H9 (cell line): ENCODE data around the gene PRR12. TPM values are rescaled to one million over a fixed set of nuclear protein-coding genes. Genes with fewer than 3 reads are reported as not detected.

ENCODE experiments used
- DNase-seq: peaks from one replicate; pipeline ENCODE4 v3.0.0-alpha.2; 2017
- H2AFZ ChIP-seq: one replicate; pipeline ENCODE4 v1.6.1; 2013; ENCODE audit warnings: mild to moderate bottlenecking, low read length, control low read depth, moderate library complexity
- H2AK5ac ChIP-seq: 2 replicates; pipeline ENCODE4 v1.6.1; 2013; ENCODE audit warnings: low read length, control low read depth, mixed read lengths; ENCODE audit not compliant: insufficient read length
- H2BK120ac ChIP-seq: one replicate; pipeline ENCODE4 v1.6.1; 2013; ENCODE audit warnings: low read depth, mild to moderate bottlenecking, low read length, control low read depth, inconsistent platforms; ENCODE audit not compliant: poor library complexity, severe bottlenecking
- H2BK12ac ChIP-seq: 2 replicates; pipeline ENCODE4 v1.6.1; 2013; ENCODE audit warnings: low read length, control low read depth, mixed read lengths, low read depth; ENCODE audit not compliant: insufficient read length
- H2BK15ac ChIP-seq: 2 replicates; pipeline ENCODE4 v1.6.1; 2013; ENCODE audit warnings: low read depth, low read length, control low read depth
- H2BK20ac ChIP-seq: one replicate; pipeline ENCODE4 v1.6.1; 2013; ENCODE audit warnings: low read depth, mild to moderate bottlenecking, low read length, control low read depth, inconsistent platforms; ENCODE audit not compliant: poor library complexity, severe bottlenecking
- H2BK5ac ChIP-seq: 2 replicates; pipeline ENCODE4 v1.6.1; 2013; ENCODE audit warnings: low read length, control low read depth, mixed read lengths; ENCODE audit not compliant: insufficient read length
- H3K14ac ChIP-seq: 2 replicates; pipeline ENCODE4 v1.6.1; 2013; ENCODE audit warnings: low read length, control low read depth; ENCODE audit not compliant: insufficient read depth
- H3K18ac ChIP-seq: 2 replicates; pipeline ENCODE4 v1.6.1; 2013; ENCODE audit warnings: low read depth, mild to moderate bottlenecking, mixed read lengths, low read length, control low read depth; ENCODE audit not compliant: insufficient read length
- H3K23ac ChIP-seq: 2 replicates; pipeline ENCODE4 v1.6.1; 2013; ENCODE audit warnings: low read length, control low read depth, mixed read lengths, low read depth; ENCODE audit not compliant: insufficient read length
- H3K23me2 ChIP-seq: 2 replicates; pipeline ENCODE4 v1.6.1; 2013; ENCODE audit warnings: low read depth, mild to moderate bottlenecking, mixed read lengths, low read length, control low read depth; ENCODE audit not compliant: insufficient read length, poor library complexity, severe bottlenecking
- H3K27ac ChIP-seq: 2 replicates; pipeline ENCODE4 v1.5.1; 2013; ENCODE audit warnings: low read length, control low read depth, mixed read lengths, low read depth; ENCODE audit not compliant: insufficient read length
- H3K27me3 ChIP-seq: 2 replicates; pipeline ENCODE4 v1.6.1; 2013; ENCODE audit warnings: low read length, control low read depth, inconsistent platforms; ENCODE audit not compliant: insufficient read depth
- H3K4ac ChIP-seq: 2 replicates; pipeline ENCODE4 v1.6.1; 2013; ENCODE audit warnings: low read depth, mild to moderate bottlenecking, control low read depth, inconsistent platforms, low read length, moderate library complexity
- H3K4me1 ChIP-seq: 2 replicates; pipeline ENCODE4 v1.6.1; 2013; ENCODE audit warnings: low read length, control low read depth, inconsistent platforms; ENCODE audit not compliant: insufficient read depth
- H3K4me2 ChIP-seq: 2 replicates; pipeline ENCODE4 v1.6.1; 2013; ENCODE audit warnings: low read length, control low read depth, mixed read lengths; ENCODE audit not compliant: insufficient read length, insufficient read depth
- H3K56ac ChIP-seq: 2 replicates; pipeline ENCODE4 v1.6.1; 2013; ENCODE audit warnings: low read depth, mild to moderate bottlenecking, mixed read lengths, low read length, control low read depth; ENCODE audit not compliant: insufficient read length
- H3K79me1 ChIP-seq: 2 replicates; pipeline ENCODE4 v1.6.1; 2013; ENCODE audit warnings: low read depth, mild to moderate bottlenecking, moderate library complexity, low read length, control low read depth, inconsistent platforms; ENCODE audit not compliant: insufficient read depth, poor library complexity, severe bottlenecking
- H3K79me2 ChIP-seq: 2 replicates; pipeline ENCODE4 v1.6.1; 2013; ENCODE audit warnings: low read length, control low read depth, inconsistent platforms; ENCODE audit not compliant: insufficient read depth
- H3K9ac ChIP-seq: 2 replicates; pipeline ENCODE4 v1.6.1; 2013; ENCODE audit warnings: low read length, control low read depth, mixed read lengths; ENCODE audit not compliant: insufficient read length; ENCODE audit errors: extremely low read depth
- H3K9me3 ChIP-seq: one replicate; pipeline ENCODE4 v1.6.1; 2013; ENCODE audit warnings: low read depth, low read length, inconsistent platforms; ENCODE audit not compliant: control insufficient read depth
- H3T11ph ChIP-seq: one replicate; pipeline ENCODE4 v1.6.1; 2013; ENCODE audit warnings: mild to moderate bottlenecking, low read length, control low read depth, inconsistent platforms
- H4K20me1 ChIP-seq: one replicate; pipeline ENCODE4 v1.6.1; 2013; ENCODE audit not compliant: control insufficient read depth, insufficient read length, insufficient read depth
- H4K5ac ChIP-seq: 2 replicates; pipeline ENCODE4 v1.6.1; 2013; ENCODE audit warnings: low read depth, mild to moderate bottlenecking, mixed read lengths, low read length, control low read depth; ENCODE audit not compliant: insufficient read length
- H4K8ac ChIP-seq: replicated peaks from 2 replicates; pipeline ENCODE4 v1.6.1; 2013; ENCODE audit warnings: low read length, control low read depth, mixed read lengths, low read depth; ENCODE audit not compliant: insufficient read length
- H4K91ac ChIP-seq: 2 replicates; pipeline ENCODE4 v1.6.1; 2013; ENCODE audit warnings: low read depth, mild to moderate bottlenecking, moderate library complexity, mixed read lengths, low read length, control low read depth; ENCODE audit not compliant: insufficient read length
- H3K27ac Mint-ChIP-seq, 3 experiments: 2 replicates in 2 of 3; 3 replicates in 1 of 3; pipeline ENCODE4 v1.8.0; 2020 to 2021; ENCODE audit warnings: mixed read lengths in 3 of 3, mild to moderate bottlenecking in 1 of 3, moderate library complexity in 1 of 3
- H3K27me3 Mint-ChIP-seq: 2 replicates; pipeline ENCODE4 v1.8.0; 2021; ENCODE audit warnings: low read depth, mild to moderate bottlenecking, moderate library complexity, mixed read lengths
- H3K36me3 Mint-ChIP-seq, 3 experiments: 2 replicates in 2 of 3; 3 replicates in 1 of 3; pipeline ENCODE4 v1.8.0; 2020 to 2021; ENCODE audit warnings: low read depth in 3 of 3, mixed read lengths in 3 of 3; ENCODE audit not compliant: insufficient read depth in 1 of 3
- H3K4me1 Mint-ChIP-seq, 2 experiments: 2 replicates each; pipeline ENCODE4 v1.8.0; 2020; ENCODE audit warnings: mixed read lengths in 2 of 2
- H3K4me3 Mint-ChIP-seq, 2 experiments: 2 replicates in 1 of 2; 3 replicates in 1 of 2; pipeline ENCODE4 v1.8.0; 2020 to 2021; ENCODE audit warnings: mild to moderate bottlenecking in 2 of 2, mixed read lengths in 2 of 2, moderate library complexity in 1 of 2
- H3K9me3 Mint-ChIP-seq, 2 experiments: 2 replicates in 1 of 2; 3 replicates in 1 of 2; pipeline ENCODE4 v1.8.0; 2020; ENCODE audit warnings: mild to moderate bottlenecking in 2 of 2, mixed read lengths in 2 of 2, moderate library complexity in 1 of 2
- CTCF ChIP-seq: fragments of 200-600 bp; sonication (generic); conservative IDR thresholded peaks from 3 replicates; pipeline ENCODE4 v1.8.0; 2021; ENCODE audit warnings: antibody characterized with exemption, mild to moderate bottlenecking
- WGBS: extraction: QIAGEN DNeasy Blood & Tissue Kit; methylation state at CpG from one replicate; pipeline ENCODE4 v1.1.7; 2013; ENCODE audit warnings: missing lambda C conversion rate, low lambda C conversion rate, mixed read lengths; ENCODE audit not compliant: insufficient read length; ENCODE audit errors: extremely low coverage; 5-methylcytosine and 5-hydroxymethylcytosine counted together
- total RNA-seq: library from RNA; stranded (reverse); gene quantifications from 2 replicates; pipeline ENCODE4 v1.2.1, GENCODE V29; 2021

PRR12 gene
- total RNA-seq, 1 experiment from 2014 or later, result 65.9 TPM

DNA sequence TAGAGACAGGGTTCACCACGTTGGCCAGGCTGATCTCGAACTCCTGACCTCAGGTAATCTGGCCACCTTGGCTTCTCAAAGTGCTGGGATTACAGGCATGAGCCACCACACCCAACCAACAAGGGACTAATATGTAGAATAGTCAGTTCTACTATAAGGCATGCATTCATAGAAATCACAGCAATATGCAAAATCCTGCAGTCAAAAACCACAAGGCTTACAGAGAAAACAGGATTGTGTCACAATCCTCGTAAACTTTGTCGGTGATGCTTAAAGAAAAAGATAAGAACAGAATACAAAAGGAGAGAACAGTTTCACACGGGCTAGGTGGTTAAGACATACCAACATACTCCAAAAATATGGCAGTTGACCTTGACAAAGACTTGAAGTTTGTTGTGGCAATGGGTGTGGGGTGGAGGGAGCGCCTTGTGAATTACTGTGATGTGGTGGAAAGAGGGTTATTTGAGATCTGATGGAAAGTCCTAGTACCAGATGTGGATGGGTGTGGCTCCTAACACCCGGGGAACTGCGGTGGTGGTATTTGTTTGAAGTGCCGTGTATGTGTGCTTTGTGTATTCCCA, 23.0 kb upstream of the PRR12 start:
- no peak for TF ChIP-seq CTCF
- H3K4me3 Mint-ChIP-seq, result no peak overlapping the region
- no peak overlapping the region for H3K27ac Mint-ChIP-seq
- no peak overlapping the region for H3T11ph ChIP-seq
- H3K56ac ChIP-seq, result no peak overlapping the region
- H3K79me1 ChIP-seq, result no peaks in the 10 kb centered on the region
- H4K91ac ChIP-seq, result no peak overlapping the region
- H3K9me3 ChIP-seq, result no peaks in the 10 kb centered on the region
- no peaks in the 10 kb centered on the region for H4K20me1 ChIP-seq
- no peak overlapping the region for H4K5ac ChIP-seq
- no peak overlapping the region for H3K27ac ChIP-seq
- no peak overlapping the region for H2BK5ac ChIP-seq
- no peak overlapping the region for H4K8ac ChIP-seq
- no peak overlapping the region for H2BK12ac ChIP-seq
- no peak overlapping the region for H2AFZ ChIP-seq
- no peaks in the 10 kb centered on the region for H3K27me3 Mint-ChIP-seq
- no peaks in the 10 kb centered on the region for H3K23me2 ChIP-seq
- peaks cover 0 to 4% (median 0%) of the 10 kb centered on the region in 3 experiments; a peak in 3 of 7 replicates for H3K36me3 Mint-ChIP-seq
- no peak overlapping the region for H2BK20ac ChIP-seq
- H2BK120ac ChIP-seq, result no peak overlapping the region
- WGBS, result no CpG with 5 or more reads among the region's 9 CpGs
- no peak overlapping the region for H3K4me2 ChIP-seq
- H3K27me3 ChIP-seq, result no peaks in the 10 kb centered on the region
- no peak overlapping the region for H3K4ac ChIP-seq
- H3K4me1 ChIP-seq, result no peaks in the 10 kb centered on the region
- DNase-seq, result no peak
- no peaks in the 10 kb centered on the region for H3K9me3 Mint-ChIP-seq
- H2BK15ac ChIP-seq, result no peak overlapping the region
- H3K23ac ChIP-seq, result no peak overlapping the region
- H2AK5ac ChIP-seq, result no peak overlapping the region
- H3K9ac ChIP-seq, result no peak overlapping the region
- no peak overlapping the region for H3K18ac ChIP-seq
- H3K14ac ChIP-seq, result no peak overlapping the region
- peaks cover 11 to 15% of the 10 kb centered on the region in 2 experiments for H3K4me1 Mint-ChIP-seq
- peaks cover 4% of the 10 kb centered on the region; the same call in 1 of the 2 replicates for H3K79me2 ChIP-seq
